Neural progenitor cell (in vitro differentiated cells): Measurements from ENCODE around the gene NCKAP1. TPM values are rescaled to one million over a fixed set of nuclear protein-coding genes. Genes with fewer than 3 reads are reported as not detected.

Experiments
- DNase-seq: peaks from one replicate; pipeline ENCODE4 v3.0.0-alpha.2; 2016; ENCODE audit warnings: low spot score
- H2AFZ ChIP-seq: fragments of 200-600 bp; sonication (generic); replicated peaks from 2 replicates; pipeline ENCODE4 v1.6.1; 2016; ENCODE audit warnings: antibody characterized with exemption
- H3F3A ChIP-seq: fragments of 200-600 bp; sonication (generic); 2 replicates; pipeline ENCODE4 v1.6.1; 2016; ENCODE audit warnings: antibody characterized with exemption, low read depth
- H3K27ac ChIP-seq: fragments of 200-600 bp; sonication (generic); 2 replicates; pipeline ENCODE4 v1.5.1; 2016; ENCODE audit warnings: mild to moderate bottlenecking
- H3K27me3 ChIP-seq: fragments of 200-600 bp; sonication (generic); 2 replicates; pipeline ENCODE4 v1.6.1; 2016; ENCODE audit warnings: mild to moderate bottlenecking, moderate library complexity
- H3K36me3 ChIP-seq: fragments of 200-600 bp; sonication (generic); 2 replicates; pipeline ENCODE4 v1.5.1; 2016
- H3K4me1 ChIP-seq: fragments of 200-600 bp; sonication (generic); 2 replicates; pipeline ENCODE4 v1.6.1; 2016; ENCODE audit warnings: mixed run types
- H3K4me2 ChIP-seq: fragments of 200-600 bp; sonication (generic); 2 replicates; pipeline ENCODE4 v1.6.1; 2016
- H3K4me3 ChIP-seq: fragments of 200-600 bp; sonication (generic); 2 replicates; pipeline ENCODE4 v1.5.1; 2016
- H3K79me2 ChIP-seq: fragments of 200-600 bp; sonication (generic); 2 replicates; pipeline ENCODE4 v1.6.1; 2016; ENCODE audit warnings: low read depth
- H3K9ac ChIP-seq: fragments of 200-600 bp; sonication (generic); 2 replicates; pipeline ENCODE4 v1.6.1; 2016
- H3K9me3 ChIP-seq: fragments of 200-600 bp; sonication (generic); 2 replicates; pipeline ENCODE4 v1.5.1; 2016; ENCODE audit warnings: low read depth
- H4K20me1 ChIP-seq: fragments of 200-600 bp; sonication (generic); 2 replicates; pipeline ENCODE4 v1.6.1; 2016; ENCODE audit warnings: low read depth
- H3K27ac Mint-ChIP-seq: 3 replicates; pipeline ENCODE4 v1.8.0; 2021; ENCODE audit warnings: mixed read lengths
- H3K27me3 Mint-ChIP-seq: 2 replicates; pipeline ENCODE4 v1.8.0; 2022; ENCODE audit warnings: low read depth, mild to moderate bottlenecking, inconsistent platforms, moderate library complexity, mixed read lengths; ENCODE audit not compliant: insufficient read depth
- H3K36me3 Mint-ChIP-seq: 3 replicates; pipeline ENCODE4 v1.8.0; 2021; ENCODE audit warnings: mixed read lengths
- H3K4me1 Mint-ChIP-seq: 3 replicates; pipeline ENCODE4 v1.8.0; 2021; ENCODE audit warnings: mixed read lengths
- H3K4me3 Mint-ChIP-seq: 3 replicates; pipeline ENCODE4 v1.8.0; 2021; ENCODE audit warnings: mild to moderate bottlenecking, moderate library complexity, mixed read lengths
- H3K9me3 Mint-ChIP-seq: 3 replicates; pipeline ENCODE4 v1.8.0; 2020; ENCODE audit warnings: mixed read lengths
- EZH2 ChIP-seq: fragments of 200-600 bp; sonication (generic); IDR thresholded peaks from 2 replicates; pipeline ENCODE4 v1.6.1; 2017; ENCODE audit warnings: antibody characterized with exemption, mild to moderate bottlenecking, moderate library complexity
- EZH2phosphoT487 ChIP-seq: fragments of 200-600 bp; sonication (generic); IDR thresholded peaks from 2 replicates; pipeline ENCODE4 v1.6.1; 2017; ENCODE audit warnings: antibody characterized with exemption
- total RNA-seq: library from RNA; depleted of rRNA; stranded (reverse); fragments of >200 nt; gene quantifications from 2 replicates; pipeline ENCODE4 v1.2.3, GENCODE V29; 2015; ENCODE audit warnings: low replicate concordance
- TF ChIP-seq, protein P1 (sequence below): fragments of 200-600 bp; sonication (generic); IDR thresholded peaks from 2 replicates; pipeline ENCODE4 v1.5.1; 2017; ENCODE audit warnings: antibody characterized with exemption, mild to moderate bottlenecking

NCKAP1 gene
- total RNA-seq, 1 donor from 2014 or later, result 164 TPM

DNA sequence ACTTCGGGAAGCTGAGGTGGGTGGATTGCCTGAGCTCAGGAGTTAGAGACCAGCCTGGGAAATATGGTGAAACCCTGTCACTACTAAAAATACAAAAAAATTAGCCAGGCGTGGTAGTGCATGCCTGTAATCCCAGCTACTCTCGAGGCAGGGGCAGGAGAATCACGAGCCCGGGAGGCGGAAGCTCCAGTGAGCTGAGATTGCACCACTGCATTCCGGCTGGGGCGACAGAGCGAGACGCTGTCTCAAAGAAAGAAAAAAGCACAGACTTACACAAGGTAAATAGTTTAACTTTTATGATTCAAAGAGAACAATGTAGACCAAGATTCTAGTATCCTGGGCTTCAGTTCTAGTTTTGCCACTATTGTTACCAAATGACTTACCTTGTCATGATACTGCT is 37.4 kb downstream of the NCKAP1 start:
- Histone ChIP-seq H3F3A (no peaks in the 10 kb centered on the region), H3K9me3 (no peaks in the 10 kb centered on the region), H3K79me2 (peaks cover 65% of the 10 kb centered on the region), H3K36me3 (peaks cover 23% of the 10 kb centered on the region), H3K4me1 (no peaks in the 10 kb centered on the region), H3K9ac (no peak overlapping the region), H2AFZ (no peak overlapping the region), H3K27me3 (no peaks in the 10 kb centered on the region), H3K4me3 (no peak overlapping the region), H3K27ac (no peak overlapping the region), H4K20me1 (peaks cover 20% of the 10 kb centered on the region), H3K4me2 (no peak overlapping the region)
- H3K27ac Mint-ChIP-seq, result no peak overlapping the region
- H3K4me1 Mint-ChIP-seq, result peaks cover 9% of the 10 kb centered on the region
- H3K4me3 Mint-ChIP-seq, result no peak overlapping the region
- TF ChIP-seq EZH2phosphoT487 (no peak), EZH2 (no peak)
- TF ChIP-seq, protein P1, sequence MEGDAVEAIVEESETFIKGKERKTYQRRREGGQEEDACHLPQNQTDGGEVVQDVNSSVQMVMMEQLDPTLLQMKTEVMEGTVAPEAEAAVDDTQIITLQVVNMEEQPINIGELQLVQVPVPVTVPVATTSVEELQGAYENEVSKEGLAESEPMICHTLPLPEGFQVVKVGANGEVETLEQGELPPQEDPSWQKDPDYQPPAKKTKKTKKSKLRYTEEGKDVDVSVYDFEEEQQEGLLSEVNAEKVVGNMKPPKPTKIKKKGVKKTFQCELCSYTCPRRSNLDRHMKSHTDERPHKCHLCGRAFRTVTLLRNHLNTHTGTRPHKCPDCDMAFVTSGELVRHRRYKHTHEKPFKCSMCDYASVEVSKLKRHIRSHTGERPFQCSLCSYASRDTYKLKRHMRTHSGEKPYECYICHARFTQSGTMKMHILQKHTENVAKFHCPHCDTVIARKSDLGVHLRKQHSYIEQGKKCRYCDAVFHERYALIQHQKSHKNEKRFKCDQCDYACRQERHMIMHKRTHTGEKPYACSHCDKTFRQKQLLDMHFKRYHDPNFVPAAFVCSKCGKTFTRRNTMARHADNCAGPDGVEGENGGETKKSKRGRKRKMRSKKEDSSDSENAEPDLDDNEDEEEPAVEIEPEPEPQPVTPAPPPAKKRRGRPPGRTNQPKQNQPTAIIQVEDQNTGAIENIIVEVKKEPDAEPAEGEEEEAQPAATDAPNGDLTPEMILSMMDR, result no peak
- H3K36me3 Mint-ChIP-seq, result peaks cover 47% of the 10 kb centered on the region
- peaks cover 3% of the 10 kb centered on the region for H3K9me3 Mint-ChIP-seq
- no peaks in the 10 kb centered on the region for H3K27me3 Mint-ChIP-seq
- DNase-seq, result no peak

DNA sequence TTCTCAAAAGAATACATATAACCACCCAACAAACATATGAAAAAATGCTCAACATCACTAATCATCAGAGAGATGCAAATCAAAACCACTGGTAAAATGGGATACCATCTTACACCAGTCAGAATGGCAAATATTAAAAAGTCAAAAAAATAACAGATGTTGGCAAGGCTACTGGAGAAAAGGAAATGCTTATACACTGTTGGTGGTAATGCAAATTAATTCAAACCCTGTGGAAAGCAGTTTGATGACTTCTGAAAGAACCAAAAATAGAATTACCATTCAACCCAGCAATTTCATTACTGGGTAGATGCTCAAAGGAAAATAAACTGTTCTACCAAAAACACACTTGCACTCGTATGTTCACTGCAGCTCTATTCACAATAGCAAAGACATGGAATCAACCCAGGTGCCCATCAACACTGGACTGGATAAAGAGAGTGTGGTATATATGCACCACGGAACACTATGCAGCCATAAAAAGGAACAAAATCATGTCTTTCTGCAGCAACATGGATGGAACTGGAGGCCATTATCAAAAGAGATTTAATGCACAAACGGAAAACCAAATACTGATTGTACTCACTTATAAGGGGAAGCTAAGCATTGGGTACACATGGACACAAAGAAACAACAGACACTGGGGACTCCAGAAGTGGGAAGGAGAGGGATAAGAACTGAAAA is 38.8 kb downstream of the NCKAP1 start:
- H3K9me3 ChIP-seq, result no peaks in the 10 kb centered on the region
- H3K27me3 Mint-ChIP-seq, result peaks cover 2% of the 10 kb centered on the region
- H3K4me3 ChIP-seq, result no peak overlapping the region
- H4K20me1 ChIP-seq, result peaks cover 11% of the 10 kb centered on the region
- H3K9ac ChIP-seq, result no peak overlapping the region
- H3K36me3 Mint-ChIP-seq, result peaks cover 50% of the 10 kb centered on the region
- H3K27ac ChIP-seq, result no peak overlapping the region
- peaks cover 9% of the 10 kb centered on the region for H3K4me1 Mint-ChIP-seq
- no peaks in the 10 kb centered on the region for H3F3A ChIP-seq
- H3K9me3 Mint-ChIP-seq, result peaks cover 3% of the 10 kb centered on the region
- H3K79me2 ChIP-seq, result peaks cover 52% of the 10 kb centered on the region
- TF ChIP-seq EZH2, result no peak
- no peak for TF ChIP-seq EZH2phosphoT487
- TF ChIP-seq, protein P1, result no peak
- no peak overlapping the region for H3K27ac Mint-ChIP-seq
- no peak overlapping the region for H2AFZ ChIP-seq
- no peaks in the 10 kb centered on the region for H3K4me1 ChIP-seq
- peaks cover 36% of the 10 kb centered on the region for H3K36me3 ChIP-seq
- no peaks in the 10 kb centered on the region for H3K27me3 ChIP-seq
- DNase-seq, result no peak
- H3K4me3 Mint-ChIP-seq, result no peak overlapping the region
- H3K4me2 ChIP-seq, result no peak overlapping the region

DNA sequence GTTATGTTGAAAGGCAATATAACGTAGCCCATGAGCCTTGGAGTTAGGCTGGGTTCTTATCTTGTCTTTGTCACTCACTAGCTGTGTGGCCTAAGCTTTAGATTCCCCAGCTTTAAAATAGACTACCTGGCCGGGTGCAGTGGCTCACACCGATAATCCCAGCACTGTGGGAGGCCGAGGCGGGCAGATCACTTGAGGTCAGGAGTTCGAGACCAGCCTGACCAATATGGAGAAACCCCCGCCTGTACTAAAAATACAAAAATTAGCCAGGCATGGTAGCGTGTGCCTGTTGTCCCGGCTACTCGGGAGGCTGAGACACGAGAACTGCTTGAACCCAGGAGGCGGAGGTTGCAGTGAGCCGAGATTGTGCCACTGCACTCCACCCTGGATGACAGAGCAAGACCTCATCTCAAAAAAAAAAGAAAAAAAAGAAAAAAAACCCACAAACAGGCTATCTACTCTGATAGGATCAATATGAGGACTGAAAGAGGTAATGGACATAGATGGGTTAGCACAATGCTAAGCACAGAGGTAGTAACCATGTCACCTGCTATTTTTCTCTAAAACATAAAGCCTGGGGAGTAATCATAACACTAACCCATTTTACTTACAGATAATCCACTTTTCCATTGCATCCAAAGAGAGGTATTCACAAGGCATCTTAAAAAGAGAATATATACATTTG is 43.9 kb downstream of the NCKAP1 start:
- no peak for DNase-seq
- Histone ChIP-seq H3K4me3 (no peak overlapping the region), H3K36me3 (peaks cover 39% of the 10 kb centered on the region), H2AFZ (no peak overlapping the region), H3K9ac (no peak overlapping the region), H3K79me2 (peaks cover 12% of the 10 kb centered on the region), H3F3A (no peaks in the 10 kb centered on the region), H3K27ac (no peak overlapping the region), H3K4me2 (no peak overlapping the region), H3K4me1 (no peaks in the 10 kb centered on the region), H3K9me3 (no peaks in the 10 kb centered on the region), H4K20me1 (no peaks in the 10 kb centered on the region), H3K27me3 (no peaks in the 10 kb centered on the region)
- H3K4me1 Mint-ChIP-seq, result no peaks in the 10 kb centered on the region
- peaks cover 2% of the 10 kb centered on the region for H3K27me3 Mint-ChIP-seq
- no peak overlapping the region for H3K27ac Mint-ChIP-seq
- H3K9me3 Mint-ChIP-seq, result no peaks in the 10 kb centered on the region
- no peak overlapping the region for H3K4me3 Mint-ChIP-seq
- no peak for TF ChIP-seq EZH2
- TF ChIP-seq, protein P1, result no peak
- no peak for TF ChIP-seq EZH2phosphoT487
- H3K36me3 Mint-ChIP-seq, result peaks cover 42% of the 10 kb centered on the region
